PFSK-1 (cell line): ENCODE measurements around the gene DOCK4.

Experiments used
- FOXP2 ChIP-seq: optimal IDR thresholded peaks from 2 replicates; pipeline ENCODE3; 2011; ENCODE audit warnings: borderline replicate concordance, control low read depth, inconsistent platforms; ENCODE audit not compliant: insufficient read depth; ENCODE audit errors: extremely low read length, extremely low read depth
- SIN3A ChIP-seq: IDR thresholded peaks from 2 replicates; pipeline ENCODE4 v1.6.1; 2012; ENCODE audit warnings: mild to moderate bottlenecking, low read length, moderate library complexity, borderline replicate concordance; ENCODE audit not compliant: insufficient read depth
- TF ChIP-seq, protein P1 (sequence below), 2 experiments: IDR thresholded peaks; 2 replicates each; pipeline versions ENCODE4 v1.6.1 to v1.8.0; 2011 to 2012; ENCODE audit warnings: low read depth in 2 of 2, low read length in 2 of 2, control low read depth in 1 of 2, inconsistent platforms in 1 of 2, mild to moderate bottlenecking in 1 of 2, moderate library complexity in 1 of 2; ENCODE audit not compliant: insufficient read depth in 1 of 2

DNA sequence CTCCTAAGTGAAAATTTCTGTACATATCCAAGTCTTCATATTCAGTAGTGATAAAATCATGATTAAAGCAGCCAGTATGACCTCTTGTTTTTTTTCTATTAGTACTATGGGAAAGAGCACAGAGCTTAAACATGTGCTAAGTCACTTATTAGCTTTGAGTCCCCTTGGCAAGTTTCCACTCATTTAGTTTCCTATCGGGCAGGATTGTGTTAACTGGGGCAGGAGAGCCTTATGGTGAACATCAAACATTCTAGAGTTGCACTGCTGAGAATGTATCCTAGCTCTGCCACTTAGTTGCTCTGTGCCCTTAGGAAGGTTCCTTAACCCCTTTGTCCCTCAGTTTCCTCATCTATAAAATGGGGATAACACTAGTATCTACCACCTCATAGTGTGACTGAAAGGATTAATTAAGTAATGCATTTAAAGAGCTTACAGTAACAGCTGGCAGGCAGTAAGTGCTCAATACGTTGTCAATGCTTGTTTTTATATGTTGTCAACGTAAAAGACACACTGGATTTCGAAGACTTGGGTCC is 117.6 kb downstream of the DOCK4 start:
- TF ChIP-seq, protein P1, sequence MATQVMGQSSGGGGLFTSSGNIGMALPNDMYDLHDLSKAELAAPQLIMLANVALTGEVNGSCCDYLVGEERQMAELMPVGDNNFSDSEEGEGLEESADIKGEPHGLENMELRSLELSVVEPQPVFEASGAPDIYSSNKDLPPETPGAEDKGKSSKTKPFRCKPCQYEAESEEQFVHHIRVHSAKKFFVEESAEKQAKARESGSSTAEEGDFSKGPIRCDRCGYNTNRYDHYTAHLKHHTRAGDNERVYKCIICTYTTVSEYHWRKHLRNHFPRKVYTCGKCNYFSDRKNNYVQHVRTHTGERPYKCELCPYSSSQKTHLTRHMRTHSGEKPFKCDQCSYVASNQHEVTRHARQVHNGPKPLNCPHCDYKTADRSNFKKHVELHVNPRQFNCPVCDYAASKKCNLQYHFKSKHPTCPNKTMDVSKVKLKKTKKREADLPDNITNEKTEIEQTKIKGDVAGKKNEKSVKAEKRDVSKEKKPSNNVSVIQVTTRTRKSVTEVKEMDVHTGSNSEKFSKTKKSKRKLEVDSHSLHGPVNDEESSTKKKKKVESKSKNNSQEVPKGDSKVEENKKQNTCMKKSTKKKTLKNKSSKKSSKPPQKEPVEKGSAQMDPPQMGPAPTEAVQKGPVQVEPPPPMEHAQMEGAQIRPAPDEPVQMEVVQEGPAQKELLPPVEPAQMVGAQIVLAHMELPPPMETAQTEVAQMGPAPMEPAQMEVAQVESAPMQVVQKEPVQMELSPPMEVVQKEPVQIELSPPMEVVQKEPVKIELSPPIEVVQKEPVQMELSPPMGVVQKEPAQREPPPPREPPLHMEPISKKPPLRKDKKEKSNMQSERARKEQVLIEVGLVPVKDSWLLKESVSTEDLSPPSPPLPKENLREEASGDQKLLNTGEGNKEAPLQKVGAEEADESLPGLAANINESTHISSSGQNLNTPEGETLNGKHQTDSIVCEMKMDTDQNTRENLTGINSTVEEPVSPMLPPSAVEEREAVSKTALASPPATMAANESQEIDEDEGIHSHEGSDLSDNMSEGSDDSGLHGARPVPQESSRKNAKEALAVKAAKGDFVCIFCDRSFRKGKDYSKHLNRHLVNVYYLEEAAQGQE (IDR thresholded peaks at IDR 0.05; ENCODE audit: insufficient read depth in 1 of 2, low read depth in 2 of 2, low read length in 2 of 2), result no peak
- no peak for TF ChIP-seq FOXP2
- no peak for TF ChIP-seq SIN3A
